GM18951 (cell line): Measurements from ENCODE around the gene DGKG.

Experiments
- POLR2A ChIP-seq: IDR thresholded peaks from 4 replicates; pipeline ENCODE4 v1.6.1; 2011; ENCODE audit warnings: mild to moderate bottlenecking; ENCODE audit not compliant: insufficient read length, insufficient read depth; ENCODE audit errors: extremely low read depth
- in situ Hi-C: fragments of 300-500 bp; cut with MboI; formaldehyde crosslinking; loops from one replicate; pipeline ENCODE4 v1.12.0; 2022; ENCODE audit warnings: low sequenced_read_pairs, mixed read lengths, inconsistent platforms; ENCODE audit not compliant: unreplicated experiment

DGKG gene

DNA sequence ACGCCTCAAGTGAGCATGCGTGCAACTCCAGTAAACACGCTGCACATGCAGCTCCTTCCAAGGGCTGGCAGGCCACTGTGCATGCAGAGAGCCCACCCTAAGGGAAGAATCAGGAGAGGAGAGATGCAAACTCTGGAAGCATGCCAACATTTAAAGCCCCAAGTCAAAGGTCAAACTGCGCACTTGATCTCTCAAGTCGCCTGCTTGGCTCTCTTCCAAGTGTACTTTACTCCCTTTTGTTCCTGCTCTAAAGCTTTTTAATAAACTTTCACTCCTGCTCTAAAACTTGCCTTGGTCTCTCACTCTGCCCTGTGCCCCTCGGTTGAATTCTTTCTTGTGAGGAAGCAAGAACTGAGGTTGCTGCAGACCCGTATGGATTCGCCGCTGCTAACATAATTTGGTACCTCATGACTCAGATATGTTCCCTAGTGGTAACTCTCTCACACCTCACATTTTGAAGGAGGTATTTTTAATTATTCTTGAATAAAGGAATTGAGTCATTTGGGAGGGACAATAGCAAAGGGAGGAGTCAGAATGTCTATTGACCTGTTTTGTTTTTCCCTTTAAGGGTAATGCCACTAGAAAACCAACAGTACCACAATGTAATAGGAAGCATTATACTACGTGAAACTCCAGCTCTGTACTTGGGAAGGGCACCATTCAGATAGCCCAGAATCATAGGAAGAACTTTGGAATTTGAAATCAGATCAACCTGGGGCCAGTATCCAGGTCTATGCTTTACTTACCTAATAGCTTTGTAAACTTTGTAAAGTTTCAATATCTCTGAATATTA, 19.6 kb upstream of the DGKG start:
- no peak for TF ChIP-seq POLR2A
- in situ Hi-C loops = no loop called here

DNA sequence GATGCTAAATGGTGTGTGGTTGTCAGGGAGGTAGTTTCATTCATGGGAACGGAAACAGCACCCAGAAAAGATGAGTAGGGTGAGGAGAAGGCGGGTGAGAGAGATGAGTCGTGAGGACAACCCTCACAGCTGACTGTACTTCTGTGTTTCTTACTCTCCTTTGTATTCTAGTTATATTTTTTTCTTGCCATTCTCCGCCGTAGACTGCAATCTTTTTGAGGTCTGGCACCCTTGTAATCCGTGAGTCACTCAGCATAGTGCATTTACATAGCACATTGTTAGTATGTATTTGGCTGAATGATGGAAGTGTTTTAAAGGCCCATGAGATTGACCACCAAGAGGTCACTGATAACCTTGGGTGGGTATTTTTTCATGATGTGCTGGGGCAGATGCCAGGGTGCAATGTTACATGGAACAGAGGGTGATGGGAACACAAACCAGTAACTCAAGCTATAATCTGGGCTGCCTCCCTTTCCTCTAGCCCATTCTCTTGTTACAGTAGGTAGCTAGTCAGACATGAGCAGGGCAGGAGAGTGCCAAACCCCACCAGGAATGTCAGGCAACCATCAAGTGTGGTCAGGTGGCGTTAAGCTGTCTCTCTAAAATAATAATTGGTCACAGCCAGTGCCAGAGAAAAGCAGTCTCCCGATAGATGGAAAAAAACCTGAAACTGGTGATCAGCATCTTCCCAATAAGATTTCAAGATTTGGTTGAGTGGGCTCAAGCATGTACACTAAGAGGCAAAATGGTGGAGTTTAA, 18.8 kb upstream of the DGKG start:
- in situ Hi-C loops = no loop called here
- no peak for TF ChIP-seq POLR2A

DNA sequence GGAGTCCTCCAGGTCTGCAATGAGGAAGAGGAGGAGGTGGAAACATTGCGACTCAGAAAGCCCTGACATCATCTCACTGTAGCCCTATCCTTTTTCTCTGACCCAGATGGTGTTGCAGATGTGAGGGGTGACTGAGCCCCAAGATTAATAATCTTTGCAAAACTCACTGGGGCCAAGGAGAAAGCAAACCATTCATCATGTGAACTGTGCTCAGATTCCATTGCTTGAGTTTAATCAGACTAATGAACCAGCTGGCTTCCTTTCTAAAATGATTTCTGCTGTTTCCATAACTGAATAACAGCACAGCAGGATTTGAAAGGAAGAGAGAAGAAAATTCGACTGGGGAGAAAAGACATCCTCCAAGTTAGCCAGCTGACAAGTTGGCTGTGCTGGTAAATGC, 13.4 kb upstream of the DGKG start:
- no peak for TF ChIP-seq POLR2A
- in situ Hi-C loops = no loop called here

DNA sequence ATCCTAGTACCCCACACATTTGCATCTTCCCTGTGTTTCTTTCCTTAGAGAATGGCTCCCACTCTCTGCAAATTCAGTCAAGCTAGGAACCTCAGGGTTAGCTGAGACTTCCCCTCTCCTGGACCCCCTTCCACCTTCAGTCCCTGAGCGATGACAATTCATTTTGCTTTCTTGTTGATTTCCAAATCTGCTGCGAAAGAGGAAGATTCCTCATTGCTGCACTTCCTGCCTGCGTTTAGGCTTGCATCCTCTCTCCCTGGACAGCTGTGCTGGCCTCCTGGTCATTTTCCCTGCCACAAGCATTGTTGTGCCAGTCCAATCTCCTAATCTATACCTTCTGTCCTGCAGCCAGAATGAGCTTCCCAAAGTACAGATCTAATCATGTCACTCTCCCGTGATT, 12.3 kb upstream of the DGKG start:
- TF ChIP-seq POLR2A = no peak
- in situ Hi-C loops = no loop called here

DNA sequence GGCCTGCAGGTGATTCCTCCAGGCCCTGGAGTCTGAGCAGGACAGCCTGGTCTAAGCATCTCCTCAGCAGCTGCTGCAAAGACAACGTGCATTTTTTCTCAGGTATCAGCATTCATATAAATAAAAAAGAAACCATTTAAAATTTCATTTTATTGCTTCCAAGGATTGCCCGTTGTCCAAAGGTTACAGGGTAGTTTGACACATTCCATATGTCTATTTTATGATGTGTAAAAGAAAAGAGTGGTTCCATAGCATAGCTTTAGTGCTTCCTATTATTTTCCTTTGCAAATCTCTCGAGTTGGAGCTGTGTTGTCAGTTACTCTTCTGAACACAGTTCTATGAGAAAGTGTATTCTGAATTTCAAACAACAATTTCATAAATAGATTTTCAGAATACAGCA, 7.2 kb upstream of the DGKG start:
- in situ Hi-C loops = no loop called here
- no peak for TF ChIP-seq POLR2A

DNA sequence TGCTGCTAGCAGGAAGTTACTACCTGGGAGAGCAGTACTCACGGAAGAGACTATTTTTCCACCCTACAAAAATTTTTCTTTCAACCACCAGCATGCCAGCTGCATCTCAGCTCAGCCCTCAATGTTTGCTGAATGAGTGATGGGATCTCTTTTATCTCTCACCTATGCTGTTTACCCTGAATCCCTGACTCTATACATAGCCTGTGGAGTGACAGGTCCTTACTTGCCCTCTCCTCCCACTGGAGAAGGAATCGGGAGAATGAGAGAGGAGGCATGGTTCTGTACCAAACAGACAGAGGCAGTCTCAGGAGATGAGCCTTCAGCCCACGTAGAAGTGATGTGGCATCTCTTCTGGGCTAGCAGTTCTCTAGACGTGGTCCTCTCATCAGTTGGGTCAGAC, 6.7 kb upstream of the DGKG start:
- in situ Hi-C loops = no loop called here
- no peak for TF ChIP-seq POLR2A

DNA sequence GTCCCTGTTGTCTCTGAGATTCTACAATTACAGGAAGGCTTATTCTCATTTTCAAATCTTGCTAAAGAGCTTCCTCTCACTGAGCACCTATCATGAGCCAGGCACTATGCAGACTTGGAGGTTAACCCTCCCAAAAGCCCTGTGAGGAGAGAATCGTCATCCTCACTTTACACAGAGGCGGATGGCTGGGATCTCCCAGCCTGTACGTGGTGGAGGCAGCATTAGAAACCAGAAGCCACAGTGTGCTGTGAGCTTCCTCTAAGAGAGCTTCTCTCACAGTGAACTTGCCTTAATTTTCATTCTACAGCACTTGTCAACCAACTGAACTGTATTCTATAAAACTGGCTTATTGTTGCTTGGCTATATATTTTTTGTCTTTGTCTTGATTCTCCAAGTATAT, 6.1 kb upstream of the DGKG start:
- no peak for TF ChIP-seq POLR2A
- in situ Hi-C loops = no loop called here

DNA sequence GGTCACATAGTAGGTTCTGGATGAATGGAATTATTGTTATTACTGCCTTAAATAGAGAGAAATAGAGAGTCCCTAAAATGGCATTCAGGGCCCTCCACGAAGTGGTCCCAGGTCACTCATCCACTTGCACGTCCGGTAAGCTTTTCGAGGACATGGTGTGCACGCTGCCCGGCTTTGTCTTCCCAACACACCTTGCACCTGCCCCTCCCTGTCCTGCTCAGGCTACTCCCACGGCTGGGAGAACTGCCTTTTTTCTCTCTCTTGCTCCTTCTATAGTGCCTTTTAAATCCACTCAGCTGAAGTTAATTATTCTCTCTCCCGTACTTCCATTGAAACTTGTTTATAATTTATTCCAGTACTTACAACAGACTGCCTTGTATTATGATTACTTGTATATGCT, 5.6 kb upstream of the DGKG start:
- no peak for TF ChIP-seq POLR2A
- in situ Hi-C loops = no loop called here

DNA sequence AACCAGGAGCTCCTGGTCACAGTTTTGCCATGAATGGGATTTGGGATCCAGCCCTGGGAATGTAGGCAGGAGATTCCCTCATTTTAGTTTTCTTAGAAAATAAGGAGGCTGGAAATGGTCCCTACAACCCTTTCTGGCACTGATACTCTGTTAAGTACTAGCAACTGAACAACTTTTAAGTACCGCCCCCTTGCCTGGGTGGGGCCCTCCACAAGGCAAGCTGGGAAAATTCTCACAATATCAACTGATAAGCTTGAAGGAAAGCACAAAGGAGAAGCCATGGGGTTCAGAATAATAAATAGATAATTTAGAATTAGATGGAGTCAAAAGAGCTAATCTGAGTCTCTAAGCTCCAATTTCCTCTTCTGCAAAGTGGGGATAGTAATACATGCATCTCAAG, 4.2 kb upstream of the DGKG start:
- no peak for TF ChIP-seq POLR2A
- in situ Hi-C loops = no loop called here

DNA sequence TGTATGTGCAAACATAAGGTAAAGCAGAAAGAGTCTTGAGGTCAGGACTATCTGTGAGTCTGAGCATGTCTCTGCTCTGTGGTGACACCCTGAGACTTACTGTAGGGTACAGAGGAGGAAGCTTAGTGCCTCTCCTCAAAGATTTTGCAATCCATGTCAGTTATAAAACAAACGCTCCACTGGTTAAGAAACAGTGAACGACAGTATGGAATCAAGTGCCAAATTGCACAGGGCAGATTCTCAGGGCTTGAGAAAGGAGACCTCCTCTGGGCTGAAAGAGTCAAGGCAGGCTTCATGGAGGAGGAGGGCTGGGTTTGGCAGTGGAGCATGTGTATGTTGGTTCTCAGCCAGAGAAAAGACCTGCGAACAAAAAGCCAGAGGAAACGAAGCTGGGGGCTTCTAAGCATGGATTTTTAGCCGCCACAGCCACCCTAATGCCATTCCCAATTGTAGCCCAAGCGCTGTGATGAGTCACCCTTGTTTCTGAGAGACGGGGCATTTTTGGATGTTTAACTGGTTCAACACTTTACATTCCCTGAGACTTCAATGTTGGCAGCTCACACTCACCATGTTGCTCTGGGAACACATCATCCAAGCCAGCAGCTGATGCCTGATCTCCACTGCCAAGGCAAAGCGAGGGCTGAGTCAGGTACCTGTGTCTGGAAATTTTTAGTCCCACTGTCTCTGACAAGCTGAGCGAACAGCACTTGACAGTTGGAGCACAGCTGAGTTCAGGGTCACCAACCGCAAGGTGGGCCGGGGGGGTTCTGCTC, 3.4 kb upstream of the DGKG start:
- in situ Hi-C loops = no loop called here

DNA sequence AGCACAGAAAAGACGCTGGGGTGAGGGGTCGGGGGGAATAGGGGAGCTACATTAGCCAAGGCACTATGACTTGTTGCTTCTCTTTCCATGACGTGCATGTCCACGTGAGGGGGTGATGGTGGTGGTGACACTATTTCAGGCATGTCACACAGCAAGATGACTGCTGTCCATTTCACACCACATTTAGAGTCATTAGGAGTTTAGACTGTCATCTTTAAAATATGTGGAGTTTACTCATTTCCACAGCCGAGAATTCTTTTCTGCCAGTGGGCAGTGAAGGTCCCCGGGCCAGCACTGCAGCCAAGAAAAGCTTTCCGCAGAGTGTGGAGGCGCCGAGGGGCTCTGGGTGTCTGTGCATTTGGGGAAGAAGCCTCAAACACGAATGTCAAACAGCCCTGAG, 954 bp upstream of the DGKG start:
- in situ Hi-C loops = no loop called here
- no peak for TF ChIP-seq POLR2A

More for the DNA sequence above, 3.4 kb upstream of the DGKG start:
- no peak for TF ChIP-seq POLR2A

DNA sequence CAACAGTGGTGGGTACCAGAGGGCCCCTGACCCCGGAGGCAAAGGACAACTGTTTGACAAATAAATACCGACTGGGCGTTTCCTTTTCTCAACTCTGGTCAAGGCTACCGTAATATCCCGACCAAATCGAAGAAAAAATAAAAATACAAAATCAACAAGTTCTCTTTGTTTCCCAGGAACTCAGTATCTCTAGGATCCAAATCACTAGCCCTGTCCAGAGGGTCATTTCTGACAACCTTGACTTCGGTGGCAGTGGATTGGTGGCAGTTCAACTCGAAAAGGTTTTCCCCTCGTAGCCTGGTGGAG, 456 bp upstream of the DGKG start:
- in situ Hi-C loops = no loop called here
- no peak for TF ChIP-seq POLR2A

DNA sequence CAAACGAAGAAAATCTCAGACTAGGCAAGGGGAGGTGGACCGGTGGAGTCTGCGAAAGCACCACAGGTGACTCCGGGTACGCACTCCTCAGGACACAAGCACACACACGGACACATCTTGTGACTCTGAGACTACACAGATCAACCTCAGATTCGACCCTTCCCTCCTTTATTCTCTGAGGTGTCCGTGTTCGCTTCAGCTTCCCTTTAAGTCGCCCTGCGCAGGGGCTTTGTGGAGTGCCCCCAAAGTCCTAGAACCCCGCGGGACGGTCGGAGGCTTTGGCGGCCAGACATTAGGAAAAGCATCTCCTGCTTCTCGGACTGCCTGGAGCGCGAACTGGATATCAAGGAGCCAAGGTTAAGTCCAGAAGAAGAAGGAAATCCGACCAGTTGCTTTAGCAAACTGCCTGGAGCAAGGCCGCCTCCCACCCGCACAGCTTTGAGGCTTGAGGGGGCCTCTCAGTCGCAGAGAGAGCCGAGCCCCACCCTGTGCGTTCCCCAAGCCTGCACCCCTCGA, 730 bp downstream of the DGKG start:
- in situ Hi-C loops = no loop called here
- no peak for TF ChIP-seq POLR2A
